Hematopoietic multipotent progenitor cell (in vitro differentiated cells): ENCODE data around the gene C1R. TPM values are rescaled to one million over a fixed set of nuclear protein-coding genes. Genes with fewer than 3 reads are reported as not detected.

Experiments used
- DNase-seq, 3 donors: peaks; one replicate each; pipeline ENCODE4 v3.0.0-alpha.2; 2011 to 2015; ENCODE audit warnings: low read depth in 2 of 3, low spot score in 2 of 3
- total RNA-seq: library from RNA; depleted of rRNA; stranded (reverse); fragments of >200 nt; gene quantifications from one replicate; pipeline ENCODE4 v1.2.3, GENCODE V29; 2012

The C1R gene
- 11.0 TPM for total RNA-seq

GRCh38 chr12:7092229-7092985, at the start of gene C1R:
Gene C1R, minus strand, starts transcription at chr12:7092445. Its CDS starts 57 bp downstream, at chr12:7092388.
- peak; percentile 40 to 80 (median 55) for DNase-seq

GRCh38 chr12:7141351-7142005, 49.2 kb upstream of the C1R start:
- DNase-seq = no peak

- no peak for DNase-seq
Measured at GRCh38 chr12:7139200-7139599, 47.0 kb upstream of the C1R start.

DNA sequence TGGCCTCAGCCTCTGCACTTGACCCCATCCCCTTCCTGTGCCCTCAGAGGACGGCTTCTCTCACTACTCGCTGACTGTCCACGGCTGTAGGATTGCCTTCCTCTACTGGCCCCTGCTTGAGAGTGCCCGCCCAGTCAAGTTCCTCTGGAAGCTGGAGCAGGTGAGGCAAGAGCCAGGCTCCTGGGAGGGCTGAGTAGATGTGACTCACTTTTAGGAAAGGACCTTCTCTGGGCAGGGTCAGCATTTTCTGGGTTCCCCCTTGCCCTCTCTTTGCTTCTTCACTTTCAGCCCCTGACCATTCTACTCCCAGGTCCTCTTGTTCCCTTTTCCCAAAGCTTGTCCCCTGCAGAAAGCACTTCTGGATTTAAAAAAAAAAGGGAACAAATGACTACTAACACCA, 45.7 kb upstream of the C1R start:
- no peak for DNase-seq

DNA sequence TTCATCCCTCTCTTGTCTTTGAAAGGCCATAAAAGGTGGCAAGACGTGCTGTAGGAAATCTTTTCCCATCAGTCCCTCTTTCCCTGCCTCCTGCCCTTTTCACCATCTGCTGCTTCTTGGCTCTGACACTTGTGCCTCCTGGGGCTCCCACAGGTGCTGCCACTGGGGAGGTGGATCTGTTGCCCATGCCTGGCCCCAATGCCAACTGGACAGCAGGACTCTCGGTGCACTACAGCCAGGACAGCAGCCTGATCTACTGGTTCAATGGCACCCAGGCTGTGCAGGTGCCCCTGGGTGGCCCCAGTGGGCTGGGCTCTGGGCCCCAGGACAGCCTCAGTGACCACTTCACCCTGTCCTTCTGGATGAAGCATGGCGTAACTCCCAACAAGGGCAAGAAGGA, 44.4 kb upstream of the C1R start:
- DNase-seq = no peak

- DNase-seq = no peak
Measured at GRCh38 chr12:7136071-7136470, 43.8 kb upstream of the C1R start.

GRCh38 chr12:7134396-7135166, 42.3 kb upstream of the C1R start:
- DNase-seq = no peak

- DNase-seq = peak in 2 of 3 donors; percentile 44 to 68
Measured at GRCh38 chr12:7131502-7131866, 39.2 kb upstream of the C1R start.

- peak in 2 of 3 donors; percentile 36 to 48 for DNase-seq
Measured at GRCh38 chr12:7130701-7131501, 38.7 kb upstream of the C1R start.

DNA sequence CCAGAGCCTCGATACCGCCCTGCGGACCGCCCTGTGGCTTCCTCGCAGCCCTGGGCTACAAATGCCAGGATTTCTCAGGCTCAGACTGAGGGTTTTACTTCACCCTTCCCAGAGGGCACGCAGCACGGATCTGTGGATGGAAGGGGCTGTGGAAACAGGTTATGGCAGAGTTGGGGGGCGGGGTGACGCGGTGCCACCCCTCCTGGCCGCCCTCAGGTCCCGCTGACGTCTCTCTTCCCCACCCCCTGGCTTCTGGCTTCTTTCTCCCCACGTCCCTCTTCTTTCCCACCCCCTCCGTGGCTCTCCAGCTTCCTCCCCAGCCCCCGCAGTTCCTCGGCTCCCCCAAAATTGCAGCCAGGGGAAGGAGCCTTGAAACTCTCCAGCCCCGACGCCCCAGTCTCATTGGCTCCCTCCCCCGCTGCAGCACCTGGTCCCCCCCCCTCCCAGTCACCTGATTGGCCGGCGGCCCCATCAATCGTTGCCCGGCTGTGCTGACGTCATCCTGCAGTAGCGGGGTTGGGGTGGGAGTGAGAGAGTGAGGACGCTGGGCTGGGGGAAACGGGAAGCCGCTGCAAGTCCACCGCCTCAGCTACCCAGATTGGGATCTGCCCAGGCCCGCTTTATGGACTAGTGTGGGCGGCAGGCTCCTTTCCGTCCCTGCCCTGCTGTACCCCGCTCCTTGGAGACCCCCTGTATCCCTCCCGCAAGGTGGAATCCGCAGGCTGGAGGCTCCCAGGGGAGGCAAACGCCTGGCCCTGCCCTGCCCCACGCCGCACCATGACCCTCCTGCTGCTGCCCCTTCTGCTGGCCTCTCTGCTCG, 37.8 kb upstream of the C1R start, which contains the start of gene CLSTN3:
CLSTN3 (plus strand) TSS at position 500 of the 820 bp plus-strand sequence; CDS start at position 778, 278 bp downstream.
- DNase-seq = peak; percentile 68 to 92 (median 85)

DNA sequence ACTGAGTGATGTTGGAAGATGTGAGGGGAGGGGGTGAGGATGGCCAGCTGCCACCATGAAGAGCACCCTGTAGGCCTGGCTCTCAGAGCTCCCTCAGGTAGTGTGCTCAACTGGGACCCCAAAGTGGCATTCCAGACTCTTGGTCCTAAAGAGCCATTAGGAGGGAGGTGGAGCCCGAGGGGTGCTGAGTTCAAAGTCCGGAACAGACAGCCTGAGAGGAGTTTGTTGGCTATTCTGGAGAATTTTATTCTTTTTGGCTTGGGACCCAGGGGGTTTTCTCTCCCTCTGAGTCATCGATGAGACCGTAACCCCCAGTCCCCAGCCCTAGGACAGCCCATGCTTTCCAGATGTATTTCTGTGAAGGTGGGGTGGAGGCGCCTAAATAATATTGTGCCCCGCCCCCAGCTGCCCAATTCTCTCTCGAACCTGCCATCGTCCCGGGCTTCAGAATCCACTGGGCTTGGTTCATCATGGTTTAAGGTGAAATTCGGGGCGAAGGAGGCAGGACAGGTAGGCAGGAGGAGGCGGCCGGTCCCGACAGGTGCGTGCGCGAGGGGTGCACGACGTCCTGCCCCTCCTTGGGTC, 37.1 kb upstream of the C1R start:
- peak in 2 of 3 donors; percentile 30 to 48 for DNase-seq

GRCh38 chr12:7128681-7129286, 36.5 kb upstream of the C1R start, which contains the start of gene RBP5:
Gene RBP5, minus strand, starts transcription at chr12:7128889. Its CDS starts 114 bp downstream, at chr12:7128775.
- no peak for DNase-seq

GRCh38 chr12:7127916-7128626, 35.8 kb upstream of the C1R start:
- DNase-seq = no peak

- DNase-seq = no peak
Measured at GRCh38 chr12:7125632-7126227, 33.5 kb upstream of the C1R start.

DNA sequence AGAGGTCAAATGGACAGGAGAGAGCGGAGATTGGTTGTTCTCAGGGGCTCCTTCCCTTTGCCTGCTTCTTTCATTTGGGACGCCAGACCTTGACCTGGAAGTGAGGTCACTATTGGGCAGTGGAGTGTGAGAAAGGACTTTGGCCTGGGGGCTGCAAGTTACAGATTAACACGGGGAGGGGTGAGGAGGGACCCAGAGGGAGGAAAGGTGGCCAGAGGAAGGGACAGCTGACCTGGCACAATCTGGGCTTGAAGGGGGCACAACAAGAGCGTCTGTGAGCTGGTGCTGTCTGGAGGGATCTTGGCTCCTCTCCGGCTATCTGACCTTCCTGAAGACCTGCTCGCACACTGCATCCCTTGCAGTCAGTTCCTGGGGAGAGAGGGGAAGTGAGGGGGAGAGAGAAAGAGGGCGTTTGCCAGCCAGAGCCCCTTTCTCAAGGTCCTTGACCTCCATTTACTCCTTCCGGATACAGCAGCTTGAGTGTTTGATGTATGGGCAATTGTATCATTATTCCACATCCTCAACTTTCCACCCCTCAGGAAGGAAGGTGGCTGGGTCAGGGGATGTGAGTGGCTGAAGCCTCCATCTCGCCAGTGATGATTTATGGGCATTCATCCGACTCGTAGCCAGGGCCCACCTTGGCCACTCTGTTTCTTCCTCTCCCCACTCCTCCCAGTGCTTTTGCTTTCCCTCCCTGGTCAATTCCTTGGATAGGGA, 31.7 kb upstream of the C1R start:
- no peak for DNase-seq

DNA sequence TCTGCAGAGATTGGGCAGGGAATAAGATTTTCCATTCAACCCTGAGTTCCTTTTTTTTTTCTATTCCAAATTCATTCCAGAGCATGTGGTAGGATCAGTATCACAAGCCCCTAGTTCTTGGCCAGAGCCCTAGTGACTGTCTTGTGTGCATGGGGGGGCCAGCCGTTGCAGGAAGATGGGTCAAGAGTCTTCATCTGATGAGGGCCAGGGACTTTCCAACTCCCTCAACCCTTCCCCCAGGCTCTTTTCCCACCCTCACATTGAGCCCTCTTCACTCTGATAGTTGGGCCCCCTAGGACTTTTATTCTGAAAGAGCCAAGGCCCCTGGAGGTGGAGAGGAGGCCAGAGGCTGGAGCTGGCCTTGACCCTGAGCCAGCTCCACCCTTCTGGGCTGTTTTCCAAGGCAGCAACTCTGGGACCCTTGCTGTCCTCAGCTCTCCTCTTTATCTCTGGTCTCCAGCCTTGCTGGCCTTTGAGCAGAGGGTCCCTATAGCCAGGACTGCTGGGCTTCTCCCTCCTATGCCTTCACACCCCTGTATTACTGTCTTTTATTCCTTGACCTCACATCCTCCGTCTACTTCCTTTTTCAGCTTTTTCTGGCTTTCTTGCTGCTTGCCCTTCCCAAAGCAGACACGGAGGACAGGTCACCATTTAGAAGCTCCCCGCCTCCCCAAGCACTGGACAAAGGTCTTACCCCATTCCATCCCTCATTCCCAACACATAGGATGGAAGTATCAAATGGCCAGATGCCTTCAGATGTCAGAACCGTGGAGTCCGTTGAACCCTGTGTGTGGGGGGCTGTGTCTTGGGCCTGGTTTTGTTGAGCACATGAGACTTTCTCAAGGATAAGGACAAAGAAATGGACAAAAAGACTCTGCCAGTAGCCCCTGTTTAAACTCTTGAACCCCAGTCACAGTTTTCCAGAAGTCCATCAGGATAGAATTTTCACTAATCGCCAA, 30.8 kb upstream of the C1R start:
- DNase-seq = no peak
